ENCODE data around the gene ADCY4.
A peak's percentile ranks its signal among the peaks of the same experiment; 100 is the strongest.

Gene ADCY4

DNA sequence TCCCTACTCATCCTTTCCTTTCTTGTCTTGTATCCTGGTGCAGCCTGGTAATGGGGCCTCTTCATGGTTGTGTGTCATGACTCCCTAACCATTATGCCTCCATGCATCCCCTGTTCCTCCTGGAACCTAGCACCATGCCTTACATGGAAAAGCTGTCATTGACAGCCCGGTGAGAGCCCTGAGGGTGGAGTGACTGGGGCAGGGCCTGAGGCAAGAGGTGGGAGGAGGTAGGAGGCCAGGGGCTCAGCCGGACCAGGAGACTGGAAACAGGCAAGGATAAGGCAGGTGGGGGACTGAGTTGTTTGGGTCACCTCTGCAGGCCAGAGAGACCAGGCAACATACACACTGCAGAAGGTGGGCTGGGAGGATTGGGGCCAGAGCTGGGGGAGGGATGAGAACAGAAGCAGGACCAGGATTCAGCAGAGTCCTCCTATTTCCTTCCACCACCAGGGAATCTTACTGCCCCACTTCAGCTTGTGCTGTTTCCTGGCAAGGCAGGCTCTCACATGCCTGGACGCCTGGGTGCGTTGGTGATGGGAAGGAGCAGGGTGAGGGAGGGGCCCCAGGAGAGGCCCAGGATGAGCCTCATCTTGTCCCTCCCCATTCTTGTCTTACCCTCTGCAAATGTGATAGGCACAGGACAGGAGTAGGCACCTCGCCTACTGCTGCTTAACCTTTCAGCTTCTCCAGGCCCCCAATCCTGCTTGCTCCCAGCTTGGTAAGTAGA, 25.2 kb downstream of the ADCY4 start, which contains the start of gene LTB4R2:
LTB4R2 (plus strand) TSS at position 603 of the 727 bp plus-strand sequence. CDS start 525 bp downstream, outside the sequence.
- no peak for TF ChIP-seq ZFX (IDR thresholded peaks at IDR 0.05; ENCODE audit: borderline replicate concordance)
- TF ChIP-seq, protein P1, sequence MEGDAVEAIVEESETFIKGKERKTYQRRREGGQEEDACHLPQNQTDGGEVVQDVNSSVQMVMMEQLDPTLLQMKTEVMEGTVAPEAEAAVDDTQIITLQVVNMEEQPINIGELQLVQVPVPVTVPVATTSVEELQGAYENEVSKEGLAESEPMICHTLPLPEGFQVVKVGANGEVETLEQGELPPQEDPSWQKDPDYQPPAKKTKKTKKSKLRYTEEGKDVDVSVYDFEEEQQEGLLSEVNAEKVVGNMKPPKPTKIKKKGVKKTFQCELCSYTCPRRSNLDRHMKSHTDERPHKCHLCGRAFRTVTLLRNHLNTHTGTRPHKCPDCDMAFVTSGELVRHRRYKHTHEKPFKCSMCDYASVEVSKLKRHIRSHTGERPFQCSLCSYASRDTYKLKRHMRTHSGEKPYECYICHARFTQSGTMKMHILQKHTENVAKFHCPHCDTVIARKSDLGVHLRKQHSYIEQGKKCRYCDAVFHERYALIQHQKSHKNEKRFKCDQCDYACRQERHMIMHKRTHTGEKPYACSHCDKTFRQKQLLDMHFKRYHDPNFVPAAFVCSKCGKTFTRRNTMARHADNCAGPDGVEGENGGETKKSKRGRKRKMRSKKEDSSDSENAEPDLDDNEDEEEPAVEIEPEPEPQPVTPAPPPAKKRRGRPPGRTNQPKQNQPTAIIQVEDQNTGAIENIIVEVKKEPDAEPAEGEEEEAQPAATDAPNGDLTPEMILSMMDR (IDR thresholded peaks at IDR 0.05): no peak

DNA sequence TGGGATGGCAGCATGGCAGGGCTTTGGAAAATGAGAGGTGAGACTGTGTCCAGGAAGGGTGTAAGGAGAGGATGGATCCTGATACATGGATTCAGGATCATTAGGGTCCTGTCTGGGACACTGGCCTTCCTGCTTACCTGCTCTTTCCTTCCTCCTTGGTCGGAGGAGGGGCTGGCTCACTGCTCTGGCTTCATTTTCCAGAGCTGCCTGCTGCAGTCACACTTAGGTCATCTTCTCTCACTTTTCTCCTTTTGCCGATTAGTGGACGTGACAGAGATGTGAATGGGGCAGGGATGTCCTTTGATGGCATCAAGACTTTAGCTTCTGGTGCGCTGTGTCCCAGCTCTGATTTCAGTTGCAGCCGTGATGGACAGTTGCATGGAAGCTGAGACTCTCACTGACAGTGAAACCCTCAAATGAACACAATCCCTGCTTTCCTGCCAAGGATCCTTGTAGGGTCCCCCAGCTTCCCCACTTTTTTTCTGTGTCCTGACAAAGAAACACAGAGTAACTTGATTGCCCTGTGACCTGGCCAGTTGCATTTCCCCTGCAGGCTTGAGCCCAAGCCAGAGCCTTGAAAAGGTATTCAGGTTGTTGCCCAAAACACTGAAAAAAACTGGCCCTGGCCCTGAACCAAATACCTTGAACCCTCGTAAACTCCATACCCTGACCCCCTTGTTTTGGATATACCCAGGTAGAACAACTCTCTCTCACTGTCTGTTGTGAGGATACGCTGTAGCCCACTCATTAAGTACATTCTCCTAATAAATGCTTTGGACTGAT, 26.3 kb downstream of the ADCY4 start:
- no peak for TF ChIP-seq ZFX (IDR thresholded peaks at IDR 0.05; ENCODE audit: borderline replicate concordance)
- TF ChIP-seq, protein P1 (IDR thresholded peaks at IDR 0.05): peak; percentile 80
- peak overlapping the region; percentile 17; the same call in 1 of the 2 replicates for H3K27ac ChIP-seq

More for the DNA sequence above, 25.2 kb downstream of the ADCY4 start, which contains the start of gene LTB4R2:
- H3K27ac ChIP-seq: peak within 1 kb of the TSS; percentile 82

DNA sequence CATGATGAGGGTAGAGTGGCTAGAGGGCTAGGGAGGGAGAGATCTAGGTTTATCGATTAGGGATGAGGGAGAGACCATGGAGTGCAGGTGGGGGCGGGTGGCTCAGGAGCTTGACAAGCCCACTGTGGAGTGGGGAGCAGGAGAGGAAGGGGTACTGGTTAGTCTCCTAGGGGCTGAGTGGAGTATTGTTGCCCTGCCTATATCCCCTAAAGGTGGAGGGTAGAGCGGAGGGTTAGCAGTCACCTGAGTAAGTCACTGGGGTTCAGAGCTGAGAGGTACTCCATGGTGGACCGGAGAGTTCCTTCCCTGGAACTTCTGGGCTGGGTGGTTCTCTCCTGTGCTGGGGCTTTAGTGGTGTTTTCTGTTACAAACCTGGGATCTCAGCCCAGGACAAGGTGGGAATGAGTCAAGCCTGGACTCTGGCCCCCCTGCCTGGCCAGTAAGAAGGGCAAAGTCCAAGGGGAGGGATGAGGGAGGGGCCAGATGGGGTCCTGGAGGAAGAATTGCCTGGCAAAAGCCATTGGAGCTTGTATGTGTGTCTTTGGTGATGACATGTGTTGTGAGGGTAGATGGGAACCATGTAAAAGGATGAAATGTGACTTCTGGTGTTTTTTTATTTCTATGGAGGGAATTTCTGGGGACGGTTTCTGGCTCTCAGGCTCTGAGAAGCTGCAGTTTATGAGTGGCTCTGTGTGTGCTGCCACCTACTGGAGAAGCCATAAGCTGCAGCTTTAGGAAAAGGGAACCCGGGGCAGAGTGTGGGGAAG, 27.1 kb downstream of the ADCY4 start, which contains the start of gene CIDEB:
CIDEB (minus strand) TSS at position 403 of the 767 bp plus-strand sequence; CDS start at position 284, 119 bp downstream.
- H3K27ac ChIP-seq: peak within 1 kb of the TSS; percentile 17; the same call in 1 of the 2 replicates
- TF ChIP-seq, protein P1 (IDR thresholded peaks at IDR 0.05): peak; percentile 98
- no peak for TF ChIP-seq ZFX (IDR thresholded peaks at IDR 0.05; ENCODE audit: borderline replicate concordance)

DNA sequence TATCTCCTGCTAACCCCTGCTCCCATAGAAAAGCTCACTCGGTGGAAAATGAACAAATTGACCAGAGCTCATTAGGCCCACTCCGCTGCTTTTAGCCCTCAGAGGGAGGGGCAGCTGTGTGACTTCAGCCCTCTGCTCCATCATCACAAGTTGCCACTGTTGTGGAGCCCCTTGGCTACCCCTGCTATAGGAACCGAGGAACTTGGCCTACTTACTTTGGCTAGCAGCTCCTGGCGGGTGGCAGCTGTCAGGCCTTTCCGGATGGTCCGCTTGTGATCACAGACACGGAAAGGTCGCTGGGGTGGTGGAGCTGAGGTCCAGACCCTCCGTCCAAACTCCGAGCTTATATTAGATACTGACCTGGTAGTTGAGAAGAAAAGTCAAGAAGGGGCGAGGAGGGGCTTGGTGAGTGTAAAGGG, 27.7 kb downstream of the ADCY4 start:
- H3K27ac ChIP-seq: no peak overlapping the region
- TF ChIP-seq ZFX (IDR thresholded peaks at IDR 0.05; ENCODE audit: borderline replicate concordance): no peak
- TF ChIP-seq, protein P1 (IDR thresholded peaks at IDR 0.05): no peak

DNA sequence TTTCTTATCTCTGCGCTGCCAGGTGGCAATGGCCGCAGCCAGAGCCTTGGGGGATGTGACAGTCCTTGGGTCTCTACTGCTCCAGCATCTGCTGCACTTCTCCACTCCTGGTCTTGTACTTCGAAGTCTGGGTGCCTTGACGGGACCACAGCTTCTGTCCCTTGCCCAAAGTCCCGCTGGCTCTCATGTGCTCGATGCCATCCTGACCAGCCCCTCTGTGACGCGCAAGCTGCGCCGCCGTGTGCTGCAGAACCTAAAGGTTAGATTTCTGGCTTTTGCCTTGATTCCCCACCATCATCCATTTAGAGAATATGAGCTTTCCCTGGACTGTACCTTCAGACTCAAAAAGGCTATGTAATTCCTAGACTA, 30.9 kb downstream of the ADCY4 start:
- no peak overlapping the region for H3K27ac ChIP-seq
- no peak for TF ChIP-seq ZFX (IDR thresholded peaks at IDR 0.05; ENCODE audit: borderline replicate concordance)
- TF ChIP-seq, protein P1 (IDR thresholded peaks at IDR 0.05): no peak

DNA sequence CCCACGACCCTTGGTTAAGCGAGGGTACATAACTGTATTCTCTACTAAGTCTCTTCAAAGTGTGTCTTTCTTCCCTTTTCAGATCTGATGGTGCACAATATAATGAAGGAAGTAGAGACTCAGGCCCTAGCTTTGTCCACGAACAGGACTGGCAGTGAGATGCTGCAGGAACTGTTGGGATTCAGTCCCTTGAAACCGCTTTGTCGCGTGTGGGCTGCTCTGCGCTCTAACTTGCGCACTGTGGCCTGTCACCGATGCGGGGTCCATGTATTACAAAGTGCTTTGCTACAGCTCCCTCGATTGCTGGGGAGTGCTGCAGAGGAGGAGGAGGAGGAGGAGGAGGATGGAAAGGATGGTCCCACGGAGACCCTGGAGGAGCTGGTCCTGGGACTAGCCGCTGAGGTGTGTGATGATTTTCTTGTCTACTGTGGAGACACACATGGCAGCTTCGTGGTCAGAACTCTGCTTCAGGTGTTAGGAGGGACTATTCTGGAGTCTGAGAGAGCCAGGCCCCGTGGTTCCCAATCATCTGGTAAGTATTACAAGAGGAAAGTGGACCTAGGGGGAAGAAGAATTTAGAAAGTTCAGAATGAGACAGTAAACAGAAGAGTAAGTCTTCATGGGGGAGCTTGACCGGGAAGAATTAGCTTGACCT, 34.4 kb downstream of the ADCY4 start:
- peak overlapping the region; percentile 76 for H3K27ac ChIP-seq
- TF ChIP-seq, protein P1 (IDR thresholded peaks at IDR 0.05): no peak
- TF ChIP-seq ZFX (IDR thresholded peaks at IDR 0.05; ENCODE audit: borderline replicate concordance): no peak
